Measurements from ENCODE around the gene INO80D. TPM values are rescaled to one million over a fixed set of nuclear protein-coding genes. Genes with fewer than 3 reads are reported as not detected.

Gene INO80D
- total and polyA plus RNA-seq, 2 of the 13 experiments (the other 11 are each of a cell fraction or from before 2014, with no cell fraction given), result 7.6 to 7.9 TPM

DNA sequence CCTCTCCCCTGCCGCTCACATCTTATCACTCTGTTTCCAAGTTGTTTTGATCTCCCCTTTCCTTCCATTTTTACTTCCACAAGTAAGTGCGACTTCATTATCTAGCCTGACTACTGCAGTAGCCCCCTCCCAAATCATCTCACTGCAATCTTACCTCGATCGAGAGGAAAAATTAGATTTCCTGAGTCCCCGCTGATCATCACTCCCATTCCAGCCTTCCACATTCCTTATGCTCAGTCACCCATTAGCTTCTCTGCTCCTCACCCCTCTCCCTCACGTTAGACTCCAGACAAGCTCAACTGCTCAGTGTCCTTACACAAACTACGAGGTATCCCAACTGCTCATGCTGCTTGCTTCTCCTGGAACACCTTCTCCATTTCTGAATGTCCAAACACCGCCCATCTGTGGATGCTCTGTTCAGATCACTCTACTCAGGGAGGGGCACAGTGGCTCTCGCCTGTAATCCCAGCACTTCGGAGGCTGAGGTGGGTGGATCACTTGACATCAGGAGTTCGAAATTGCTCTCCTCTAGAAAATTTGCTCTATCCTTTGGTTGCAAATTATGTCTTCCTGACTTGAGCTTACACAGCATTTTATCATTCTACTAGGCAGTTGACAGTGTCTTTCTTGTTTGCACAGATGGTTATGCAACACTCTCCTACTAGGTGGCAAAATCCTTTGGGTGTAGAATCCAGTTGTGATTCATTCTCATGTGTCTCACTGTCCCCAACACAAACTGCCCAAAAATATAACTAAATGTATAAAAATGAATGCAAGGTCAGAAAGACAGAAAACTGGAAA, 96.5 kb downstream of the INO80D start (continued):
- TF ChIP-seq, protein P1, sequence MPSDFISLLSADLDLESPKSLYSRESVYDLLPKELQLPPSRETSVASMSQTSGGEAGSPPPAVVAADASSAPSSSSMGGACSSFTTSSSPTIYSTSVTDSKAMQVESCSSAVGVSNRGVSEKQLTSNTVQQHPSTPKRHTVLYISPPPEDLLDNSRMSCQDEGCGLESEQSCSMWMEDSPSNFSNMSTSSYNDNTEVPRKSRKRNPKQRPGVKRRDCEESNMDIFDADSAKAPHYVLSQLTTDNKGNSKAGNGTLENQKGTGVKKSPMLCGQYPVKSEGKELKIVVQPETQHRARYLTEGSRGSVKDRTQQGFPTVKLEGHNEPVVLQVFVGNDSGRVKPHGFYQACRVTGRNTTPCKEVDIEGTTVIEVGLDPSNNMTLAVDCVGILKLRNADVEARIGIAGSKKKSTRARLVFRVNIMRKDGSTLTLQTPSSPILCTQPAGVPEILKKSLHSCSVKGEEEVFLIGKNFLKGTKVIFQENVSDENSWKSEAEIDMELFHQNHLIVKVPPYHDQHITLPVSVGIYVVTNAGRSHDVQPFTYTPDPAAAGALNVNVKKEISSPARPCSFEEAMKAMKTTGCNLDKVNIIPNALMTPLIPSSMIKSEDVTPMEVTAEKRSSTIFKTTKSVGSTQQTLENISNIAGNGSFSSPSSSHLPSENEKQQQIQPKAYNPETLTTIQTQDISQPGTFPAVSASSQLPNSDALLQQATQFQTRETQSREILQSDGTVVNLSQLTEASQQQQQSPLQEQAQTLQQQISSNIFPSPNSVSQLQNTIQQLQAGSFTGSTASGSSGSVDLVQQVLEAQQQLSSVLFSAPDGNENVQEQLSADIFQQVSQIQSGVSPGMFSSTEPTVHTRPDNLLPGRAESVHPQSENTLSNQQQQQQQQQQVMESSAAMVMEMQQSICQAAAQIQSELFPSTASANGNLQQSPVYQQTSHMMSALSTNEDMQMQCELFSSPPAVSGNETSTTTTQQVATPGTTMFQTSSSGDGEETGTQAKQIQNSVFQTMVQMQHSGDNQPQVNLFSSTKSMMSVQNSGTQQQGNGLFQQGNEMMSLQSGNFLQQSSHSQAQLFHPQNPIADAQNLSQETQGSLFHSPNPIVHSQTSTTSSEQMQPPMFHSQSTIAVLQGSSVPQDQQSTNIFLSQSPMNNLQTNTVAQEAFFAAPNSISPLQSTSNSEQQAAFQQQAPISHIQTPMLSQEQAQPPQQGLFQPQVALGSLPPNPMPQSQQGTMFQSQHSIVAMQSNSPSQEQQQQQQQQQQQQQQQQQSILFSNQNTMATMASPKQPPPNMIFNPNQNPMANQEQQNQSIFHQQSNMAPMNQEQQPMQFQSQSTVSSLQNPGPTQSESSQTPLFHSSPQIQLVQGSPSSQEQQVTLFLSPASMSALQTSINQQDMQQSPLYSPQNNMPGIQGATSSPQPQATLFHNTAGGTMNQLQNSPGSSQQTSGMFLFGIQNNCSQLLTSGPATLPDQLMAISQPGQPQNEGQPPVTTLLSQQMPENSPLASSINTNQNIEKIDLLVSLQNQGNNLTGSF (CRISPR knock-in tag; IDR thresholded peaks at IDR 0.05), result no peak
- TF ChIP-seq CCAR2 (optimal IDR thresholded peaks at IDR 0.05; ENCODE audit: low read depth, low read length), result no peak
- TF ChIP-seq ZNF839 (CRISPR knock-in tag; IDR thresholded peaks at IDR 0.05; ENCODE audit: borderline replicate concordance), result no peak
- TF ChIP-seq, protein P2, sequence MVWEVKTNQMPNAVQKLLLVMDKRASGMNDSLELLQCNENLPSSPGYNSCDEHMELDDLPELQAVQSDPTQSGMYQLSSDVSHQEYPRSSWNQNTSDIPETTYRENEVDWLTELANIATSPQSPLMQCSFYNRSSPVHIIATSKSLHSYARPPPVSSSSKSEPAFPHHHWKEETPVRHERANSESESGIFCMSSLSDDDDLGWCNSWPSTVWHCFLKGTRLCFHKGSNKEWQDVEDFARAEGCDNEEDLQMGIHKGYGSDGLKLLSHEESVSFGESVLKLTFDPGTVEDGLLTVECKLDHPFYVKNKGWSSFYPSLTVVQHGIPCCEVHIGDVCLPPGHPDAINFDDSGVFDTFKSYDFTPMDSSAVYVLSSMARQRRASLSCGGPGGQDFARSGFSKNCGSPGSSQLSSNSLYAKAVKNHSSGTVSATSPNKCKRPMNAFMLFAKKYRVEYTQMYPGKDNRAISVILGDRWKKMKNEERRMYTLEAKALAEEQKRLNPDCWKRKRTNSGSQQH (CRISPR knock-in tag; IDR thresholded peaks at IDR 0.05; ENCODE audit: low read depth), result 0 out of 2 replicates have a peak, but pooled peaks have one; percentile 17
- no peak; the same call in 1 of the 2 replicates for TF ChIP-seq ZMYM3 (CRISPR knock-in tag; IDR thresholded peaks at IDR 0.05)
- TF ChIP-seq HOXA3 (CRISPR knock-in tag; IDR thresholded peaks at IDR 0.05), result no peak
- TF ChIP-seq, protein P3, sequence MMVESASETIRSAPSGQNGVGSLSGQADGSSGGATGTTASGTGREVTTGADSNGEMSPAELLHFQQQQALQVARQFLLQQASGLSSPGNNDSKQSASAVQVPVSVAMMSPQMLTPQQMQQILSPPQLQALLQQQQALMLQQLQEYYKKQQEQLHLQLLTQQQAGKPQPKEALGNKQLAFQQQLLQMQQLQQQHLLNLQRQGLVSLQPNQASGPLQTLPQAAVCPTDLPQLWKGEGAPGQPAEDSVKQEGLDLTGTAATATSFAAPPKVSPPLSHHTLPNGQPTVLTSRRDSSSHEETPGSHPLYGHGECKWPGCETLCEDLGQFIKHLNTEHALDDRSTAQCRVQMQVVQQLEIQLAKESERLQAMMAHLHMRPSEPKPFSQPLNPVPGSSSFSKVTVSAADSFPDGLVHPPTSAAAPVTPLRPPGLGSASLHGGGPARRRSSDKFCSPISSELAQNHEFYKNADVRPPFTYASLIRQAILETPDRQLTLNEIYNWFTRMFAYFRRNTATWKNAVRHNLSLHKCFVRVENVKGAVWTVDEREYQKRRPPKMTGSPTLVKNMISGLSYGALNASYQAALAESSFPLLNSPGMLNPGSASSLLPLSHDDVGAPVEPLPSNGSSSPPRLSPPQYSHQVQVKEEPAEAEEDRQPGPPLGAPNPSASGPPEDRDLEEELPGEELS (CRISPR knock-in tag; IDR thresholded peaks at IDR 0.05), result no peak
- TF ChIP-seq MBNL3 (CRISPR knock-in tag; conservative IDR thresholded peaks at IDR 0.05), result no peak
- no peak for TF ChIP-seq PRPF4 (IDR thresholded peaks at IDR 0.05; ENCODE audit: low read depth, low read length, poor library complexity, severe bottlenecking)
- TF ChIP-seq CCDC6 (CRISPR knock-in tag; IDR thresholded peaks at IDR 0.05), result no peak
- no peak for TF ChIP-seq ZNF34 (CRISPR knock-in tag; IDR thresholded peaks at IDR 0.05; ENCODE audit: borderline replicate concordance)
- no peak for TF ChIP-seq HNRNPLL (IDR thresholded peaks at IDR 0.05; ENCODE audit: low read depth, low read length, poor library complexity, severe bottlenecking)
- TF ChIP-seq, protein P4, sequence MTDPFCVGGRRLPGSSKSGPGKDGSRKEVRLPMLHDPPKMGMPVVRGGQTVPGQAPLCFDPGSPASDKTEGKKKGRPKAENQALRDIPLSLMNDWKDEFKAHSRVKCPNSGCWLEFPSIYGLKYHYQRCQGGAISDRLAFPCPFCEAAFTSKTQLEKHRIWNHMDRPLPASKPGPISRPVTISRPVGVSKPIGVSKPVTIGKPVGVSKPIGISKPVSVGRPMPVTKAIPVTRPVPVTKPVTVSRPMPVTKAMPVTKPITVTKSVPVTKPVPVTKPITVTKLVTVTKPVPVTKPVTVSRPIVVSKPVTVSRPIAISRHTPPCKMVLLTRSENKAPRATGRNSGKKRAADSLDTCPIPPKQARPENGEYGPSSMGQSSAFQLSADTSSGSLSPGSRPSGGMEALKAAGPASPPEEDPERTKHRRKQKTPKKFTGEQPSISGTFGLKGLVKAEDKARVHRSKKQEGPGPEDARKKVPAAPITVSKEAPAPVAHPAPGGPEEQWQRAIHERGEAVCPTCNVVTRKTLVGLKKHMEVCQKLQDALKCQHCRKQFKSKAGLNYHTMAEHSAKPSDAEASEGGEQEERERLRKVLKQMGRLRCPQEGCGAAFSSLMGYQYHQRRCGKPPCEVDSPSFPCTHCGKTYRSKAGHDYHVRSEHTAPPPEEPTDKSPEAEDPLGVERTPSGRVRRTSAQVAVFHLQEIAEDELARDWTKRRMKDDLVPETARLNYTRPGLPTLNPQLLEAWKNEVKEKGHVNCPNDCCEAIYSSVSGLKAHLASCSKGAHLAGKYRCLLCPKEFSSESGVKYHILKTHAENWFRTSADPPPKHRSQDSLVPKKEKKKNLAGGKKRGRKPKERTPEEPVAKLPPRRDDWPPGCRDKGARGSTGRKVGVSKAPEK (CRISPR knock-in tag; IDR thresholded peaks at IDR 0.05; ENCODE audit: borderline replicate concordance), result no peak

Data from HepG2 (cell line).